ENCODE data around the gene BCAS4. TPM values are rescaled to one million over a fixed set of nuclear protein-coding genes. Genes with fewer than 3 reads are reported as not detected.

BCAS4 gene
- total RNA-seq, 4 donors from 2014 or later: 0.66 to 91.6 (median 1.9) TPM

GRCh38 chr20:50834599-50835005, 39.7 kb downstream of the BCAS4 start:
- DNase-seq: peak in 1 of 3 donors; percentile 63
- Histone ChIP-seq H3K9me3 (no peaks in the 10 kb centered on the region), H3K36me3 (no peaks in the 10 kb centered on the region), H3K27ac (peak overlapping the region in 1 of 4 donors; percentile 39), H3K27me3 (no peaks in the 10 kb centered on the region), H3K4me3 (no peak overlapping the region), H3K4me1 (peaks cover 0 to 4% (median 0%) of the 10 kb centered on the region in 4 donors)
- TF ChIP-seq POLR2A (IDR thresholded peaks at IDR 0.05): no peak
- TF ChIP-seq, protein P1, sequence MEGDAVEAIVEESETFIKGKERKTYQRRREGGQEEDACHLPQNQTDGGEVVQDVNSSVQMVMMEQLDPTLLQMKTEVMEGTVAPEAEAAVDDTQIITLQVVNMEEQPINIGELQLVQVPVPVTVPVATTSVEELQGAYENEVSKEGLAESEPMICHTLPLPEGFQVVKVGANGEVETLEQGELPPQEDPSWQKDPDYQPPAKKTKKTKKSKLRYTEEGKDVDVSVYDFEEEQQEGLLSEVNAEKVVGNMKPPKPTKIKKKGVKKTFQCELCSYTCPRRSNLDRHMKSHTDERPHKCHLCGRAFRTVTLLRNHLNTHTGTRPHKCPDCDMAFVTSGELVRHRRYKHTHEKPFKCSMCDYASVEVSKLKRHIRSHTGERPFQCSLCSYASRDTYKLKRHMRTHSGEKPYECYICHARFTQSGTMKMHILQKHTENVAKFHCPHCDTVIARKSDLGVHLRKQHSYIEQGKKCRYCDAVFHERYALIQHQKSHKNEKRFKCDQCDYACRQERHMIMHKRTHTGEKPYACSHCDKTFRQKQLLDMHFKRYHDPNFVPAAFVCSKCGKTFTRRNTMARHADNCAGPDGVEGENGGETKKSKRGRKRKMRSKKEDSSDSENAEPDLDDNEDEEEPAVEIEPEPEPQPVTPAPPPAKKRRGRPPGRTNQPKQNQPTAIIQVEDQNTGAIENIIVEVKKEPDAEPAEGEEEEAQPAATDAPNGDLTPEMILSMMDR (IDR thresholded peaks at IDR 0.05): no peak

- H3K27ac ChIP-seq: peak overlapping the region in 1 of 4 donors; percentile 62
- H3K4me3 ChIP-seq: no peak overlapping the region
- peak in 2 of 3 donors; percentile 60 to 67 for DNase-seq
- no peaks in the 10 kb centered on the region for H3K27me3 ChIP-seq
- no peaks in the 10 kb centered on the region for H3K36me3 ChIP-seq
- TF ChIP-seq POLR2A (IDR thresholded peaks at IDR 0.05): no peak
- TF ChIP-seq, protein P1 (IDR thresholded peaks at IDR 0.05): no peak
- no peaks in the 10 kb centered on the region for H3K9me3 ChIP-seq
- H3K4me1 ChIP-seq: peaks cover 0 to 4% (median 0%) of the 10 kb centered on the region in 4 donors
Observed at GRCh38 chr20:50837532-50838321, 42.9 kb downstream of the BCAS4 start.

GRCh38 chr20:50838322-50838625, 43.4 kb downstream of the BCAS4 start:
- Histone ChIP-seq H3K9me3 (no peaks in the 10 kb centered on the region), H3K27ac (peak overlapping the region in 1 of 4 donors; percentile 62), H3K36me3 (no peaks in the 10 kb centered on the region), H3K4me3 (no peak overlapping the region), H3K27me3 (no peaks in the 10 kb centered on the region), H3K4me1 (peaks cover 0 to 4% (median 0%) of the 10 kb centered on the region in 4 donors)
- DNase-seq: no peak
- TF ChIP-seq, protein P1 (IDR thresholded peaks at IDR 0.05): no peak
- TF ChIP-seq POLR2A (IDR thresholded peaks at IDR 0.05): no peak

GRCh38 chr20:50838707-50839385, 44.0 kb downstream of the BCAS4 start:
- no peak overlapping the region for H3K27ac ChIP-seq
- no peaks in the 10 kb centered on the region for H3K36me3 ChIP-seq
- H3K4me1 ChIP-seq: peaks cover 0 to 4% (median 0%) of the 10 kb centered on the region in 4 donors
- no peaks in the 10 kb centered on the region for H3K27me3 ChIP-seq
- H3K4me3 ChIP-seq: no peak overlapping the region
- TF ChIP-seq, protein P1 (IDR thresholded peaks at IDR 0.05): no peak
- no peak for TF ChIP-seq POLR2A (IDR thresholded peaks at IDR 0.05)
- DNase-seq: no peak
- no peaks in the 10 kb centered on the region for H3K9me3 ChIP-seq

GRCh38 chr20:50842821-50843220, 48.0 kb downstream of the BCAS4 start:
- H3K27ac ChIP-seq: no peak overlapping the region

More at GRCh38 chr20:50842821-50843220, 48.0 kb downstream of the BCAS4 start:
- Histone ChIP-seq H3K36me3 (no peaks in the 10 kb centered on the region), H3K27me3 (no peaks in the 10 kb centered on the region), H3K4me3 (no peak overlapping the region), H3K4me1 (peaks cover 0 to 8% (median 2%) of the 10 kb centered on the region in 4 donors), H3K9me3 (no peaks in the 10 kb centered on the region)
- TF ChIP-seq, protein P1 (IDR thresholded peaks at IDR 0.05): no peak
- no peak for TF ChIP-seq POLR2A (IDR thresholded peaks at IDR 0.05)
- no peak for DNase-seq
